HG03025 (cell line): ENCODE results near the gene RTN1.
"Not testable (repeated sequence)": the region's sequence is repeated elsewhere in the genome, so short reads cannot be mapped to it uniquely, and the experiment has no call there.

Source experiments
- ATAC-seq: cut with Tn5 transposase; IDR thresholded peaks from one replicate; pipeline ENCODE4 v1.9.1; 2021; ENCODE audit warnings: mild to moderate bottlenecking, moderate library complexity; ENCODE audit not compliant: unreplicated experiment, low FRiP score

The RTN1 gene

DNA sequence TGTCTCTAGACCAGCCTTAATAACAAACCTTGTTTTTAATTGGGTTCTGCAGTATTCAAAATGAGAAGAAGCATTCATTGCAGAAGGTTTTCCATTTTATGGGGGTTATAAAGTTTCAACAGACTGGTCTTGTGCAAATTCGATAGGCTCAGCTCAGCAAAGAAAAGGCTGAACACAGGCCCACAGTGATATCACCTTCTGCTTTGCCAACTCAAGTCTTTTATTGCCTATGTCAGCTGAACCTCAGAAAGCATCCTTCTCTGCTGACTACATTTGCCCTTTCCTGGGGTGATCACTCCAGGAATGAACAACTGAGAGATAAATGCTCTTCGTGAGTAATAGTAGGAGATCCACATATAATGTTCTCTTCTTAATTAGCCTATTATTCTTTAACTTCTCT is 159.5 kb downstream of the RTN1 start:
- ATAC-seq: no peak

DNA sequence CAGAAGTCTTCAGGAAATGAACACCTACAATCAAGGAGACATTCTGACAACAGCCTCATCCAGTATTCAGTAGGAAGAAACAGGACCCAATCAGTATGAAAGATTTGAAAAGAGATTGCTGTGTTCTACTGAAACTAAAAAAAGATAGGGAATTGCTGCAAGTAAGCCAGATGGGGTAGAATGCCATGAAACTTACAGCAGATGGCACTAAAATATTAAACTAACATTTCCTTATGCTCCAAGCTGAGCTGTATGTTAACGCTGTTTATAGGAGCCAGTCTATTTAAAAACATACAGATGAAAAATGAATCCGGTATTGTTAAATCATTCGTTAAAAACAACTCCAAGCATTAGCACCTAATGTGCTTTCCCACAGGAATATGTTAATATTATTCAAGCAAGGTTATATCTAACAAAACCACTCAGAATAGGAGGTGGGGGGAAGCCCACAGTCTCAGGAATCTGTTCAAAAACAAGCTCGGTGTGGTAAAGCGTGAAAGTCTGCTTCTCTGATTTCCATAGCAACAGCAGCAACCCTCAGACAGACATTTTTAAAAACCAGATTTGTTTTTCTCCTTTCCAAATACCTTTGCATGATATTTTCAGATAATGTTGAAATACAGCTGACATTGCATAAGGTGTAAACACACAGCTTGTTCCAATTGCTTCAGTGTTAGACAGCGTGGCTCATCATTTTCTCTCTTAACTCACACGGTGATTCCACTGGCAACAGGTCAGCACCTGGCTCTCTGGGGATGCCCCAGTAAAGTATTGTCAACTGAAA is 162.6 kb downstream of the RTN1 start:
- ATAC-seq: no peak

DNA sequence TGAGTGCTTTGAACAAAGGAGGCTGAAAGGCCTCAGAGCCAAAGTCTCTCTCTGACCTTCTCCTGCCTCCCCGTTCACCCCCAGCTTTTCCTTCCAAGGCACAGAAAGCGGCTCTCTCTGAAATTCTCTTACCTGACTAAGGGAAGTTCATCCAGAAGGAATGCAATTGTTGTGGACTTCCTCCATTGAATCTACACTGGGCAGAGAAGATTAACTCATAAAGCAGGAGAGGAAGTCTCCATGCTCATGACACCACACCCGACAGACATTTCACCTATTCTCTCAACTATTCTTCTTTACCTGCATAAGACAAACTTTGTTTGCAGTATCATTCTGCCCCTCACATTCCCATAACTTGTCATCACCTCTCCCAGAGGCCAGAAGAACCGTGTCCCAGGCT is 164.7 kb downstream of the RTN1 start:
- ATAC-seq: no peak

DNA sequence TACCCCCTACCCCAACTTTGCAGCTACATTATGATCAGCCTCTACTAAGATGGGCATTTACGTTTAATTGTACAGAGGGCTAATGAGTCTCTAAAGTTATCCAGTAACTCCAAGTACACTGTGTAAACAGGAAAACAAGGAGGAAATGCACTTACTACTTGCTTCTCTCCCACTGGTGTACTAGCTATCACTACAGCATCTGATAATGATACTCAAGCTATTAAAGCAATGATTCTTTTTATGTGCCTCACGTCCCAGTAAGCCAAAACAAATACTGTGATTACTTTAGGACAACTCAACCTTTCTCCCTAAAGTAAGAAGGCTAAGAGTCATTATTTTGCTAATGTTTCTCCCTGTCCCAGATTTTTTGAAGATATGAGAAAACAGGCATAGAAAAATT is 165.3 kb downstream of the RTN1 start:
- no peak for ATAC-seq

DNA sequence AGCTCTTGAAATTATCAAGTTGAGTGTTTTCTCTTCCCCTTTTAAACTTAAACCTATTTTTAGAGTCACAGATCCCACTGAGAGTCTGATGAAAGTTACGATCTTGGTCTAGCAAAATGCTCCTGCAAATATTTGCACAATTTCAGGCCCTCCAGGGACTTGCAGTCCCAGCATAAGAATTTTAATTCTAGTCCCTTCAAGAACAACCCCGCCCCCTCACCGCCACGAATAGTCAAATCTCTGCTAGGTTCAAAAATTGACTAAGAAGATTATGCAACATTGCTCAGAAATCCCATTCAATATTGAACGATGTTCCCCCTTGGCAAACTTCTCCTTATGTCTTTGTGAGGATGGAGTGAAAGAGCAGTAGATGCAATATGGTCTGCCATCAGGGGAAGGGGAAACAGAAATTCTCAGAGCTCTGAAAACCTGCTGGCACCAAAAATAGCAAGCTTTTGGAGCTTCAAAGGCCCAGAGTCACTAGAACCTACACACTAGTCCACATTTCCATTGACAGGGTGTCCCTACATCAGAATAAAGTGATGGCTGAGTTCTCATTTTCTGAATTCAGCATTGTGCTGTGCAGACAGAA is 166.4 kb downstream of the RTN1 start:
- ATAC-seq: no peak

DNA sequence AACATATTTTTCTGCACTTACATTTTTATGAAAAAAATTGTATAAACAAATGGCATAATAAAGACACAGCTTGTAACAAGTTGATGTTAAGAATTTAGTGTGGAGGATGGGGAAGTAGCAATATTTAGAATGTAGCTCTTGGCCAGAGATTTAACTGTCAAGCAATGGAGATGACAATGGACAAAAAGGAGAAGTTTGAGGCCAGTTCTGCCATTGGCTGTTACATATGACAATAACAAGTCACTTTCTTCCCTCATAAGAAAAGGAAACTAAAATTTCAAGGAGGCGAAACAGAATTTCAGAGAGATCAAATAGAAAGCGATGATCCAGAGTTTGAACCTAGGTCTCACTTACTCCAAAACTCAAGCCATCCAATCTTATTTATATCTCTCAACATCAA is 171.1 kb downstream of the RTN1 start:
- ATAC-seq: no peak

DNA sequence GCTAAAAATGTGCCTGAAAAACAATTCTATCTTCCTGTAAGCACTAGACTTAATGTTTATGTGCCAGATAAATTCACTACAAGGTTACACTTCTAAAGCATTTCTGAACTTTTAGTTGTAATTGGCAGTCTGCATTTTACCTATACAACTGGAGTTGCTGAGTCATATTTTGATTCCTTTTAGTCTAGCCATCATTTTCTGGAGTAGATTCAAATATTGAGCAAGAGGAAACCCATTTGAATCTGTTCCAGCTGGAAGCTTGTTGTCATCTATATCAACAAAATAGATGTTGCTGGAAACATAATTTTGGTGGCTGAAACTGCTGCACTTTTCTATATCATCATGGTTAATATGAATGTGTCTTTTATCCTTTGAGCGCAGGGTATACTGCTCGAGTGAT is 171.8 kb downstream of the RTN1 start:
- ATAC-seq: no peak

DNA sequence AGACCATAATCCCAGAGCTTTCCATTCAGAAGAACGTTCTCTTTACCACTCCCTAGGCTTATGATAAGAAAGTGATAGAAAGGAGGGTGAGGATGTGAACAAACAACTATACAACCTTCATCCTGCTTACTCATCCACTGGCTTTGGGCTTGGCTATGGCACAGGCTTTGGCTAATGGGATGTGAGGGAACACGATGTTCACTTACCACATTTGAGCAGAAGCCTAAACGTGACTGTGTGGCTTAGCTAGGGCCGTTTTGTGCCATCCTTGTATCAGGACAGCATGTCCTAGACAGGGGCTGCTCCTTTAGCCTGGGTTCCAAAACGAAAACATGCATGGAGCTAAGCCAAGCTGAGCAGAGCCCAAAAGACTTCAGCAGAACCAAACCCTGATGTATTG is 175.4 kb downstream of the RTN1 start:
- ATAC-seq: no peak

DNA sequence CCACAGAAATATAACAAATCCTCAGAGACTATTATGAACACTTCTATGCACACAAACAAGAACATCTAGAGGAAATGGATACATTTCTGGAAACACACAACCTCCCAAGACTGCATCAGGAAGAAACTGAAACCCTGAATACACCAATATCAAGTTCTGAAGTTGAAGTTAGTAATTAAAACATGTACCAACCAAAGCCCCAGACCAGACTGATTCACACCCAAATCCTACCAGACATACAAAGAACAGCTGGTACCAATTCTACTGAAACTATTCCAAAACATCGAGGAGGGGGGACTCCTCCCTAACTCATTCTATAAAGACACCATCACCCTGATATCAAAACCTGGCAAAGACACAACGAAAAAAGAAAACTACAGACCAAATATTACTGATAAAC is 179.3 kb downstream of the RTN1 start:
- no peak for ATAC-seq

DNA sequence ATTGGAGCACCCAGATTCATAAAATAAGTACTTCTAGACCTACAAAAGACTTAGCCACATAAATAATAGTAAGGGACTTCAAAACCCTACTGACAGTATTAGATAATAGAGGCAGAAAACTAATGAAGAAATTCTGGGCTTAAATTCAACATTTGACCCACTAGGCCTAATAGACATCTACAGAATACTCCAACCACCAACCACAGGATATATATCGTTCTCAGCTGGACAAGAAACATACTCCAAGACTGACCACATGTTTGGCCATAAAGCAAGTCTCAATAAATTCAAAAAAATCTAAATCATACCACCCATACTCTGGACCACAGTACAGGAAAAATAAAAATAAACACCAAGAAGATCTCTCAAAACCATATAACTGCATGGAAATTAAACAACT is 180.2 kb downstream of the RTN1 start:
- ATAC-seq: no peak

DNA sequence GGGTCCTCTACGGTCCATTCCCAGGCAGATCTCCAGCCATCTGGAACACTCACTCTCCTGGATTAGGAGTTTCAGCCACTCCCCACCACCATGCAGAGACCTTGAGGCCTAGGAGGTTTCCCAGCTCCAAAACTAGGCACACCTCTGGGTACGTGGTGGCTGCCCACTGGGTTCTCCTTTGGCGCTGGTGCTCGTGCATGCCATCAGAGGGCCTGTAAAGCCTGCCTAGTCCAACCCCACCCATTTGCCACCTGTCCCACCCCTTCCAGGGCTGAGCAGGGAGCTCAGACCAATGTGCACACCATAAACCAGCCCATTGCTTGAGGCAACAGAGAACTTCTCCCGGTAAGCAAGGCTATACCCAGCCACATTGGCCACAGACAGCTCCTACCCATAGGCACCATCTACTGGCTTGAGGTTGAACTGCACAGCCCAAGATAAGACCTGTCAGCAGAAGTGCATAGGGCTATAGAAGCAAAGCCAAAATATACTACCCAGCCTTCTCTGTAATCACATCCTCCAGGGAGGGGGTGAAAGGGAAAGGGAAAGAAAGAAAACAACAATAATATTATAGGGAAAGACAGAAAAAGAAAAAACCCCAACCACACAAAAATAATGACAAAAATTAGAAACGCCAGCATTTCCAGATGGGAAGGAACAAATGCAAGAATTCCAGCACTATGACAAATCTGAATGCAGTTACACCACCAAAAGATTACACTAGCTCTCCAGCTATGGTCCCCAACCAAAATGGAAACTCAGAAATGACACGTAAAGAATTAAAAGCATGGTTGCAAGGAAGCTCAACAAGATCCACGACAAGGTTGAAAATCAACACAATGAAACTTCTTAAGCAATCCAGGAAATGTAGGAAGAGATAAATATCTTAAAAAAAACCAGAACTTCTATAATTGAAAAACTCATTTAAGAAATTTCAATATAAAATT is 182.1 kb downstream of the RTN1 start:
- ATAC-seq: peak; percentile 96

DNA sequence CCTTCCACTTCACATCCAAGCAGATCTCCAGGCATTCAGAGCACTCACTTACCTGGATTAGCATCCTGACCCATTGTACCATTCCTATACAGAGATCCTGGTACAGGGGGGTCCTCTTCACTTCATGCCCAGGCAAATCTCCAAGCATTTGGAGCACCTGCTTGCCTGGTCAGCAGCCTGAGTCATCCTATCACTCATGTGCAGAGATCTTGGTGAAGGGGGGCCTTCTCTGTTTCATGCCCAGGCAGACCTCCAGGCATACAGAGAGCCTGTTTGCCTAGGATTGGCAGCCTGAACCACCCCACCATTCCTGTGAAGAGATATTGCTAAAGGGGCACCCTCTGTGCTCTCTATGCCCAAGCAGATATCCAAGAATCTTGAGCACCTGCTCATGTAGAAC is 182.9 kb downstream of the RTN1 start:
- no peak for ATAC-seq

DNA sequence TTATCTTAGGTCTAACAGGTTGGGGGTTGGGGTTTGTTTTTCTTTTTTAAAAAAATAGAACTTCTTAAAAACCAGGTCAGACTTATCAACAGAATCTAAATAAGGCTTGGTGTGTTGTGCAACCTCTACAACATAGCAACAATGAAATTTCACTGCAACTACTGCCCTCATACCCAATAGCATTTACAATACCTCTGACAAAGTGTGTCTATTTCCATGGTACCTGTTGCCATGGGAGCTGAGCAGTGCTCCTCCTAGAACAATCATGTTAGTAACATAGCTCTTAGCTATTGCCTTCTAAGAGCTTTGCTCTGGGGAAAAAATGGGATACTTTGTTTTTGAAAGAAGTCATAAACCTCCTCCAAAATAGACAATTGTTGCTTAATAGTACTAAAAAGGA is 190.7 kb downstream of the RTN1 start:
- ATAC-seq: no peak

DNA sequence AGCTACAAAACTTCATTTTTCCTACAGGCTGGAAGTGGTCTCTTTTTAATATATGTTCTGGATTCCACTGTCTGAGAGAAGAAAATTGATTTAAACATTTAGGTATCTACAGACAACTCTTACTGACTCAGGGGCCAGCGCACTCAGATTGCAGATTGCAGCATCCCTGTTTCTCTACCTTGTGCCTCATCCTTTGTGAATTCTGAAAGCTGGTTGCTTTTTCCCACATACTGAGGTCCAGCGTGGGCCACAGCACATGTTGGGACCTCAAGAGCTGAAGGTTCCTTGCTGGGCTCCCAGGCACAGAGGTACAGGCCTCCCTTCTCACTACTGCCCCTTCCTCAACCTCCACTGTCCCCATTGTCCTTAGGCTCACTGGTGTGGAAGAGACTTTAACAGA is 192.2 kb downstream of the RTN1 start:
- ATAC-seq: no peak

DNA sequence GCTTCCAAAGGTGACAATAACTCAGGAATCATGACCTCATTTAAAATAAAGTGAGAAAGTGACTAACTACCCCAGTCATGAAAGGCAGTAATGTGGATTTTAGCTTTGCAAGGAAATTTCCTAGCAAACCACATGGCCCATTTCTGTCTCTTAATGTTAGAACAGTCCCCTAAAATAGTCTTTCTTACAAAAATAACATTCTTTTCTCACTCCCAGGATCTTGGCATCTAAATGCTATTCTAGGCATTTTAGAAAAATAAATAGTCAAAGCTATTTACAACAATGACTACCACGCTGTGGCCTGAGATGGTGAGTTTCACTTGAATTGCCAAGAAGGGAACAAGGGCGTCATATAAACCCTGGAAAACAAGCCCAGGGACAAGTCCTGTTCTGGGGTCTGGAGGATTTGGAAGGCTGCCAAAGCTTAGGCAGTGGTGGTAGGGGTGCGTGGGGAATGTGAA is 192.8 kb downstream of the RTN1 start:
- no peak for ATAC-seq

DNA sequence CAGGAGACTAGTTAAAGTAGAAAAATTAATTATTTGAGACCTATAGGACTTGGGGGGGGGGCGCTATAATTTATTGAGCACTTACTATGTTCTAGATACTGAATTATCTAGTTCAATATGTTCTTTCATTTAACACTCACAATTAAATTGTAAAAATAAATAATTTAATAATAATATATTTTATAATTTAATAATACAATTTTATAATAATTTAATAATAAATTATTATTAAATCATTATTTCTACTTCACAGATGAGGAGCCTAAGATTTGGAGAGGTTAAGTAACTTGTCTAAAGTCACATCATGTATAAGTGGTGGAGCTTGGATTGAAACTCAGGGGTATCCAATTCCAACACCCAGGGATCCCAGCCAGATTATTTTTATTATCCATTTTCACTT is 195.2 kb downstream of the RTN1 start:
- ATAC-seq: no peak

DNA sequence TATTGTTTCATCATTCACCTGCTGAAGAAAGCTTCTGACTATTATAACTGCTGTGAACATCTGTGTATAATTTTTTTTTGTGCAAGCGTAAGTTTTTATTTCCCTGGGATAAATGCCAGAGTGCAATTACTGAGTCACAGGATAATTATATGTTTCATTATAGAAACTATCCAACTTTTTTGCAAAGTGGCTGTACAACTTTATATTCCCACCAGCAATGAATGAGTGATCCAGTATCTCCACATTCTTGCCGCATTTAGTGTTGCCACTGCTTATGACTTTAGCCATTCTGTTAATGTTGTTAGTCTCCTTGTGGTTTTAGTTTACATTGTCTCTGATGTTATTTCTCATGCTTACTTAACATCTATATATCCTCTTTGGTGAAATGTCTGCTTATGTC is 205.8 kb downstream of the RTN1 start:
- ATAC-seq: no peak

DNA sequence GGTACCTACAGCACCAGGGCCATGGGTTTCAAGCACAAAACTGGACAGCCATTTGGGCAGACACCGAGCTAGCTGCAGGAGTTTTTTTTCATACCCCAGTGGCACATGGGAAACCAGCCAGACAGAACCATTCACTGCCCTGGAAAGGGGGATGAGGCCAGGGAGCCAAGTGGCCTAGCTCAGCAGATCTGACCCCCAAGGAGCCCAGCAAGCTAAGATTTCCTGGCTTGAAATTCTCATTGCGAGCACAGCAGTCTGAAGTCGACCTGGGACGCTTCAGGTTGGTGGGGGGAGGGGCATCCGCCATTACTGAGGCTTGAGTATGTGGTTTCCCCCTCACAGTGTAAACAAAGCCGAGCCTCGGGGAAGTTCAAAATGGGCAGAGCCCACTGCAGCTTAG is 212.8 kb downstream of the RTN1 start:
- ATAC-seq: no peak

DNA sequence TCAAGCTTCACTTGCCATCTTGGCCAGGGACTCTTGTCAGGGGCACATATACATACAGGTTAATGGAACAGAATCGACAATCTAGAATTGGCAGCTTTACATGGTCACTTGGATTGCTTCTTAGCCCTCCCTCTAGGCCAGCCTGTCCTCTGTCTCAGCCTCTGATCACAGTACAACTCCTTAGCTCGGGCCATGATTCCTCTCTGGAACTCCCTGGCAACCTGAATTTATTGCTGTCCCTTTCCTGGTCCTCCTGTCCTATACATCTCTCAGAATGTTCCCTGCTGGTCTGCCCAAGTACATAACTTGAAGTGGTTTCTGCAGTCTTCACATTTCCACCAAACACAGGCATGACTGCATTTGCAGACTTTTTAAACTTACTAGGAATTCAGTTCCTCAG is 214.1 kb downstream of the RTN1 start:
- ATAC-seq: no peak

DNA sequence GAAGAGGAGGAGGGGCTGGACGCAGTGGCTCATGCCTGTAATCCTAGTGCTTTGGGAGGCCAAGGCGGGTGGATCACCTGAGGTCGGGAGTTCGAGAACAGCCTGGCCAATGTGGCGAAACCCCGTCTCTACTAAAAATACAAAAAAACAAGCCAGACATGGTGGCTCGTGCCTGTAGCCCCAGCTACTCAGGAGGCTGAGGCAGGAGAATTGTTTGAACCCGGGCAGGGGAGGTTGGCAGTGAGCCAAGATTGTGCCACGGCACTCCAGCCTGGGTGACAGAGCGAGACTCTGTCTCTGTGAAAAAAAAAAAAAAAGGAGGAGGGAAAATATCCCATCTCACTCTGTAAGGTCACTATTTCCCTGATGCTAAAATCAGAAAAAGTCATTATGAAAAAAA is 216.4 kb downstream of the RTN1 start:
- not testable (repeated sequence) for ATAC-seq

DNA sequence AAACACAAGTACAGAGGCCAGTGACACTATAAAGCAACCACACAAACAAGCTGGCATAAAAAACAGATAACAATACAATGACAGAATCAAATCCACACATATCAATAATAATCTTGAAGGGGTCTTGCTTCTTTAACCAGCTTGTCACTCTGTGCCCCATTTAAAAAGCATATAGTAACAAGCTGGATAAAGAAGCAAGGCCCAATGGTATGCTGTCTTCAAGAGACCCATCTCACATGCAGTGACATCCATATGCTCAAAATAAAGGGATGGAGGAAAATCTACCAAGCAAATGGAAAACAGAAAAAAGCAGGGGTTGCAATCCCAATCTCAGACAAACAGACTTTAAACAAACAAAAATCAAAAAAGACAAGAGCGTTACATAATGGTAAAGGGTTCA is 223.7 kb downstream of the RTN1 start:
- not testable (repeated sequence) for ATAC-seq
